ENCODE measurements around the gene TRIO. TPM values are rescaled to one million over a fixed set of nuclear protein-coding genes. Genes with fewer than 3 reads are reported as not detected.

TRIO gene
- polyA plus RNA-seq, 3 donors, result 83.4 to 102 (median 96.1) TPM

- DNase-seq (ENCODE audit: low read depth in 3 of 3, low spot score in 2 of 3), result no peak
Measured at GRCh38 chr5:14164164-14165163, 21.3 kb downstream of the TRIO start.

GRCh38 chr5:14165375-14166106 lies 22.4 kb downstream of the TRIO start:
- no peak for DNase-seq (ENCODE audit: low read depth in 3 of 3, low spot score in 2 of 3)

- DNase-seq (ENCODE audit: low read depth in 3 of 3, low spot score in 2 of 3), result no peak
Measured at GRCh38 chr5:14166437-14166836, 23.3 kb downstream of the TRIO start.

- no peak for DNase-seq (ENCODE audit: low read depth in 3 of 3, low spot score in 2 of 3)
Measured at GRCh38 chr5:14167211-14167845, 24.2 kb downstream of the TRIO start.

GRCh38 chr5:14168144-14168792 lies 25.1 kb downstream of the TRIO start:
- DNase-seq (ENCODE audit: low read depth in 3 of 3, low spot score in 2 of 3), result no peak

GRCh38 chr5:14168793-14169262 lies 25.7 kb downstream of the TRIO start:
- no peak for DNase-seq (ENCODE audit: low read depth in 3 of 3, low spot score in 2 of 3)

GRCh38 chr5:14171046-14171445 lies 27.9 kb downstream of the TRIO start:
- DNase-seq (ENCODE audit: low read depth in 3 of 3, low spot score in 2 of 3), result no peak

GRCh38 chr5:14171621-14172020 lies 28.5 kb downstream of the TRIO start:
- no peak for DNase-seq (ENCODE audit: low read depth in 3 of 3, low spot score in 2 of 3)

GRCh38 chr5:14172149-14172795 lies 29.1 kb downstream of the TRIO start:
- no peak for DNase-seq (ENCODE audit: low read depth in 3 of 3, low spot score in 2 of 3)

- DNase-seq (ENCODE audit: low read depth in 3 of 3, low spot score in 2 of 3), result no peak
Measured at GRCh38 chr5:14173377-14174229, 30.5 kb downstream of the TRIO start.

GRCh38 chr5:14174230-14174636 lies 31.1 kb downstream of the TRIO start:
- DNase-seq (ENCODE audit: low read depth in 3 of 3, low spot score in 2 of 3), result no peak

- no peak for DNase-seq (ENCODE audit: low read depth in 3 of 3, low spot score in 2 of 3)
Measured at GRCh38 chr5:14175381-14175780, 32.2 kb downstream of the TRIO start.

- DNase-seq (ENCODE audit: low read depth in 3 of 3, low spot score in 2 of 3), result no peak
Measured at GRCh38 chr5:14176888-14177287, 33.7 kb downstream of the TRIO start.

GRCh38 chr5:14177634-14178033 lies 34.5 kb downstream of the TRIO start:
- DNase-seq (ENCODE audit: low read depth in 3 of 3, low spot score in 2 of 3), result no peak

GRCh38 chr5:14178091-14178490 lies 34.9 kb downstream of the TRIO start:
- DNase-seq (ENCODE audit: low read depth in 3 of 3, low spot score in 2 of 3), result no peak

- no peak for DNase-seq (ENCODE audit: low read depth in 3 of 3, low spot score in 2 of 3)
Measured at GRCh38 chr5:14178671-14179211, 35.6 kb downstream of the TRIO start.

- no peak for DNase-seq (ENCODE audit: low read depth in 3 of 3, low spot score in 2 of 3)
Measured at GRCh38 chr5:14179446-14179845, 36.3 kb downstream of the TRIO start.

GRCh38 chr5:14180437-14180836 lies 37.3 kb downstream of the TRIO start:
- DNase-seq (ENCODE audit: low read depth in 3 of 3, low spot score in 2 of 3), result no peak
